HEK293T (cell line): ENCODE results near the gene CDKN1B.

Source experiments
- CTCF ChIA-PET: fragments of 350-600 bp; formaldehyde crosslinking; extraction: SDS; loops from one replicate; lab custom pipeline; 2021; ENCODE audit warnings: antibody characterized with exemption, inconsistent platforms; lab: Yijun Ruan, JAX
- POLR2A ChIA-PET: fragments of 350-600 bp; formaldehyde crosslinking; extraction: SDS; loops from one replicate; lab custom pipeline; 2020; ENCODE audit warnings: antibody characterized with exemption, inconsistent platforms; lab: Yijun Ruan, JAX
- DNase-seq: peaks from one replicate; pipeline ENCODE4 v3.0.0; 2012; ENCODE audit warnings: mixed read lengths; ENCODE audit errors: extremely low spot score
- ARNT ChIP-seq: fragments of 450-650 bp; IDR thresholded peaks from 2 replicates; pipeline ENCODE4 v1.6.1; 2017; ENCODE audit warnings: mild to moderate bottlenecking
- BHLHE40 ChIP-seq: fragments of 450-650 bp; IDR thresholded peaks from 2 replicates; pipeline ENCODE4 v1.6.1; 2016; ENCODE audit warnings: mild to moderate bottlenecking, moderate library complexity, borderline replicate concordance
- CTBP1 ChIP-seq: fragments of 450-650 bp; IDR thresholded peaks from 2 replicates; pipeline ENCODE4 v1.6.1; 2016; ENCODE audit warnings: borderline replicate concordance
- ELF4 ChIP-seq: fragments of 450-650 bp; IDR thresholded peaks from 2 replicates; pipeline ENCODE4 v1.6.1; 2017; ENCODE audit warnings: antibody characterized with exemption
- FOXA1 ChIP-seq: fragments of 450-650 bp; IDR thresholded peaks from 2 replicates; pipeline ENCODE4 v1.6.1; 2016; ENCODE audit warnings: mild to moderate bottlenecking
- FOXK2 ChIP-seq: fragments of 450-650 bp; IDR thresholded peaks from 2 replicates; pipeline ENCODE4 v1.6.1; 2016; ENCODE audit warnings: mild to moderate bottlenecking
- FOXM1 ChIP-seq: fragments of 450-650 bp; IDR thresholded peaks from 2 replicates; pipeline ENCODE4 v1.6.1; 2017; ENCODE audit warnings: mild to moderate bottlenecking, borderline replicate concordance
- HDGF ChIP-seq: fragments of 450-650 bp; IDR thresholded peaks from 2 replicates; pipeline ENCODE4 v1.6.1; 2017; ENCODE audit warnings: antibody characterized with exemption, borderline replicate concordance
- L3MBTL2 ChIP-seq: fragments of 450-650 bp; conservative IDR thresholded peaks from 2 replicates; pipeline ENCODE4 v1.6.1; 2016; ENCODE audit warnings: mild to moderate bottlenecking
- LEF1 ChIP-seq: fragments of 450-650 bp; IDR thresholded peaks from 2 replicates; pipeline ENCODE4 v1.6.1; 2017; ENCODE audit warnings: mild to moderate bottlenecking, borderline replicate concordance
- NFRKB ChIP-seq: fragments of 450-650 bp; IDR thresholded peaks from 2 replicates; pipeline ENCODE4 v1.6.1; 2016; ENCODE audit warnings: mild to moderate bottlenecking, moderate library complexity
- PKNOX1 ChIP-seq: fragments of 450-650 bp; IDR thresholded peaks from 2 replicates; pipeline ENCODE4 v1.6.1; 2016
- SP1 ChIP-seq: fragments of 450-650 bp; IDR thresholded peaks from 2 replicates; pipeline ENCODE4 v1.6.1; 2017
- SUZ12 ChIP-seq: fragments of 450-650 bp; IDR thresholded peaks from 2 replicates; pipeline ENCODE4 v1.6.1; 2016; ENCODE audit warnings: mild to moderate bottlenecking
- TARDBP ChIP-seq: fragments of 450-650 bp; IDR thresholded peaks from 2 replicates; pipeline ENCODE4 v1.6.1; 2016
- ZNF384 ChIP-seq: fragments of 450-650 bp; IDR thresholded peaks from 2 replicates; pipeline ENCODE4 v1.6.1; 2016

CDKN1B gene

GRCh38 chr12:12676605-12677004, 40.6 kb upstream of the CDKN1B start:
- no peak for DNase-seq
- POLR2A ChIA-PET = no interaction called here
- TF ChIP-seq SP1 = no peak
- TF ChIP-seq SUZ12 = no peak
- no peak for TF ChIP-seq FOXM1
- no peak for TF ChIP-seq ARNT
- TF ChIP-seq ELF4 = no peak

GRCh38 chr12:12681061-12681765, 36.0 kb upstream of the CDKN1B start:
- TF ChIP-seq ARNT (no peak), CTBP1 (no peak), SP1 (no peak), SUZ12 (no peak), ZNF384 (no peak), LEF1 (no peak), FOXA1 (no peak), TARDBP (no peak)
- no peak for DNase-seq
- POLR2A ChIA-PET = interaction anchor here (3.9 kb wide), 1 partner anchor 14 kb away, joined by 16 read pairs; the partner anchor contains the start of gene GPR19
- CTCF ChIA-PET = interaction anchor here (0.5 kb wide), 1 partner anchor 304 kb away, joined by 3 read pairs; no protein-coding TSS in a partner anchor

More at GRCh38 chr12:12676605-12677004, 40.6 kb upstream of the CDKN1B start:
- CTCF ChIA-PET = interaction anchor here (0.7 kb wide), 1 partner anchor 644 kb away, joined by 5 read pairs; no protein-coding TSS in a partner anchor

- POLR2A ChIA-PET = interaction anchor here (3.9 kb wide), 1 partner anchor 13 kb away, joined by 16 read pairs; the partner anchor contains the start of gene GPR19
- CTCF ChIA-PET = interaction anchor here (1.0 kb wide), 1 partner anchor 8 kb away, joined by 3 read pairs; no protein-coding TSS in a partner anchor
- no peak for TF ChIP-seq SUZ12
- no peak for DNase-seq
Measured at GRCh38 chr12:12682284-12682683, 34.9 kb upstream of the CDKN1B start.

- POLR2A ChIA-PET = interaction anchor here (3.9 kb wide), 1 partner anchor 12 kb away, joined by 16 read pairs; the partner anchor contains the start of gene GPR19
- CTCF ChIA-PET = interaction anchor here (1.0 kb wide), 1 partner anchor 9 kb away, joined by 3 read pairs; no protein-coding TSS in a partner anchor
- DNase-seq = no peak
- TF ChIP-seq CTBP1 = no peak
- no peak for TF ChIP-seq L3MBTL2
- TF ChIP-seq ZNF384 = no peak
- TF ChIP-seq FOXK2 = no peak
- no peak for TF ChIP-seq ARNT
- TF ChIP-seq FOXM1 = no peak
- no peak for TF ChIP-seq SP1
Measured at GRCh38 chr12:12683136-12683697, 34.0 kb upstream of the CDKN1B start.

- POLR2A ChIA-PET = interaction anchor here (3.9 kb wide), 1 partner anchor 11 kb away, joined by 16 read pairs; the partner anchor contains the start of gene GPR19
- CTCF ChIA-PET = no interaction called here
- no peak for DNase-seq
- TF ChIP-seq PKNOX1 (no peak), ELF4 (no peak), NFRKB (no peak), ZNF384 (no peak), TARDBP (no peak), SUZ12 (no peak), L3MBTL2 (no peak), SP1 (no peak), FOXA1 (no peak), LEF1 (no peak), HDGF (no peak), FOXM1 (no peak), ARNT (no peak), BHLHE40 (no peak), FOXK2 (no peak), CTBP1 (no peak)
Measured at GRCh38 chr12:12683725-12684124, 33.4 kb upstream of the CDKN1B start.

GRCh38 chr12:12684375-12685106, 32.6 kb upstream of the CDKN1B start:
- TF ChIP-seq FOXK2 (no peak), PKNOX1 (no peak), SUZ12 (no peak), ELF4 (no peak), TARDBP (no peak), LEF1 (no peak), HDGF (no peak), ARNT (no peak), L3MBTL2 (no peak), SP1 (no peak), FOXA1 (no peak), ZNF384 (no peak), BHLHE40 (no peak), NFRKB (no peak), CTBP1 (no peak), FOXM1 (no peak)
- ChIA-PET CTCF (no interaction called here), POLR2A (no interaction called here)
- no peak for DNase-seq
